Measurements from ENCODE around the gene HNRNPLL. TPM values are rescaled to one million over a fixed set of nuclear protein-coding genes. Genes with fewer than 3 reads are reported as not detected.
"Not testable (repeated sequence)": the region's sequence is repeated elsewhere in the genome, so short reads cannot be mapped to it uniquely, and the experiment has no call there.

HNRNPLL gene
- total RNA-seq, 1 experiment from 2014 or later, result 43.2 TPM

GRCh38 chr2:38643021-38643671 lies 40.4 kb upstream of the HNRNPLL start:
- no peaks in the 10 kb centered on the region for H4K20me1 ChIP-seq (ENCODE audit: insufficient read depth)
- ATAC-seq (no peak), DNase-seq (ENCODE audit: low read depth, low spot score) (no peak)
- H3K27ac ChIP-seq (ENCODE audit: low read depth, low read length), result no peak overlapping the region
- H3K4me3 ChIP-seq (replicated peaks in 1 of 2; ENCODE audit: low read depth in 1 of 2, low read length in 2 of 2), result no peak overlapping the region
- POLR2A ChIA-PET, result no interaction called here
- no peak for TF ChIP-seq FOSL1 (IDR thresholded peaks at IDR 0.05; ENCODE audit: low read depth)
- TF ChIP-seq ZBTB33 (IDR thresholded peaks at IDR 0.05; ENCODE audit: extremely low read depth, insufficient replicate concordance, low read length), result no peak
- TF ChIP-seq ZFX (IDR thresholded peaks at IDR 0.05), result no peak
- no peak for TF ChIP-seq SIN3A (IDR thresholded peaks at IDR 0.05; ENCODE audit: low read depth)
- no peak for TF ChIP-seq RAD21 (IDR thresholded peaks at IDR 0.05; ENCODE audit: low read depth)
- TF ChIP-seq CBX3 (IDR thresholded peaks at IDR 0.05; ENCODE audit: low read depth), result no peak
- peaks cover 0 to 5% of the 10 kb centered on the region in 2 experiments; a peak in 2 of 4 replicates for H3K4me1 ChIP-seq (ENCODE audit: control insufficient read depth in 1 of 2, insufficient read depth in 2 of 2, low read length in 2 of 2)
- H3K4me2 ChIP-seq (ENCODE audit: low read length), result no peak overlapping the region
- intact Hi-C loops (cut with micrococcal nuclease), result no loop called here
- no peak overlapping the region for H2AFZ ChIP-seq (ENCODE audit: low read depth, low read length, poor library complexity, severe bottlenecking)
- H3K9me2 ChIP-seq (ENCODE audit: insufficient read depth), result no peaks in the 10 kb centered on the region
- H3K36me3 ChIP-seq (ENCODE audit: control insufficient read depth in 1 of 2, insufficient read depth in 2 of 2, low read length in 2 of 2), result no peaks in the 10 kb centered on the region
- H3K9me3 ChIP-seq (ENCODE audit: control insufficient read depth in 1 of 2, insufficient read depth in 1 of 2, low read depth in 1 of 2, low read length in 2 of 2), result no peaks in the 10 kb centered on the region
- H3K79me2 ChIP-seq (ENCODE audit: insufficient read depth, low read length), result no peaks in the 10 kb centered on the region
- RAD21 ChIA-PET (ENCODE audit: low non-redundant PET in 1 of 2, low total read pairs in 2 of 2, uncharacterized antibody in 2 of 2, unreplicated experiment in 2 of 2), result no interaction called here
- no peak overlapping the region for H3K9ac ChIP-seq (ENCODE audit: low read length)
- no TSS peak for BruUV-seq (replicated peaks)
- H3K27me3 ChIP-seq (ENCODE audit: insufficient read depth, low read length), result no peaks in the 10 kb centered on the region
- CTCF ChIA-PET, result no interaction called here

- H2AFZ ChIP-seq (ENCODE audit: low read depth, low read length, poor library complexity, severe bottlenecking), result peak overlapping the region; percentile 9
- ATAC-seq; H3K27ac ChIP-seq (ENCODE audit: low read depth, low read length); H4K20me1 ChIP-seq (ENCODE audit: insufficient read depth); POLR2A ChIA-PET; DNase-seq (ENCODE audit: low read depth, low spot score); RAD21 ChIA-PET (ENCODE audit: low non-redundant PET in 1 of 2, low total read pairs in 2 of 2, uncharacterized antibody in 2 of 2, unreplicated experiment in 2 of 2); H3K9ac ChIP-seq (ENCODE audit: low read length); H3K9me3 ChIP-seq (ENCODE audit: control insufficient read depth in 1 of 2, insufficient read depth in 1 of 2, low read depth in 1 of 2, low read length in 2 of 2); BruUV-seq (replicated peaks); H3K36me3 ChIP-seq (ENCODE audit: control insufficient read depth in 1 of 2, insufficient read depth in 2 of 2, low read length in 2 of 2); H3K9me2 ChIP-seq (ENCODE audit: insufficient read depth); intact Hi-C loops (cut with micrococcal nuclease); H3K79me2 ChIP-seq (ENCODE audit: insufficient read depth, low read length); H3K4me2 ChIP-seq (ENCODE audit: low read length); H3K4me3 ChIP-seq (replicated peaks in 1 of 2; ENCODE audit: low read depth in 1 of 2, low read length in 2 of 2); H3K27me3 ChIP-seq (ENCODE audit: insufficient read depth, low read length); H3K4me1 ChIP-seq (ENCODE audit: control insufficient read depth in 1 of 2, insufficient read depth in 2 of 2, low read length in 2 of 2): not testable (repeated sequence)
- CTCF ChIA-PET, result interaction anchor here (0.7 kb wide), 1 partner anchor 52 kb away, joined by 3 read pairs; no protein-coding TSS in a partner anchor
Measured at GRCh38 chr2:38642373-38643017, 39.8 kb upstream of the HNRNPLL start.
